ENCODE data around the gene DDX3X. TPM values are rescaled to one million over a fixed set of nuclear protein-coding genes. Genes with fewer than 3 reads are reported as not detected.

Gene DDX3X
- total and polyA plus RNA-seq, 2 of the 4 experiments (the other 2 are of a cell fraction), result 64.8 to 229 TPM

DNA sequence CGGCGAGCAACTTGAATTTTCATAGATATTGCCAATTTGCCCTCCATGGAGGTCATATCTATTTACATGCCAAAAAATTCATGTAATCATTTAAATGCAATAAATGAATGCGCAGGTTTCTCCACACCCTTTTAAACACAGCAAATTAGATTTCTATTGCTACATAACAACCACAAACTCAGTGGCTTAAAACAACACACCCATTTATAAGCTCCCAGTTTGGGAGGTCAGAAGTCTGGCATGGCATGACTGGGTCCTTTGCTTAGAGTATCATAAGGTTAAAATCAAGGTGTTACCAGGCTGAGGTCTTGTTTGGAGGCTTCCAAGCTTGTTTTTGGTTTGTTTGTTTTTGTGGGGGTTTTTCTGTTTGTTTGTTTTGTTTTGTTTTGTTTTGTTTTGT lies 63.3 kb downstream of the DDX3X start:
- Histone ChIP-seq H3K18ac (ENCODE audit: low read depth, low read length) (no peak overlapping the region), H3K9me3 (ENCODE audit: control insufficient read depth, insufficient read depth, low read length) (no peaks in the 10 kb centered on the region; the same call in 1 of the 2 replicates), H2BK120ac (ENCODE audit: low read depth, low read length) (no peak overlapping the region), H2AFZ (replicated peaks; ENCODE audit: low read length, poor library complexity) (no peak overlapping the region), H3K36me3 (ENCODE audit: control insufficient read depth, insufficient read depth, low read length) (no peaks in the 10 kb centered on the region), H3K4me2 (ENCODE audit: low read depth, low read length) (no peak overlapping the region), H4K5ac (ENCODE audit: low read depth, low read length) (no peak overlapping the region), H2BK20ac (ENCODE audit: low read depth, low read length) (no peak overlapping the region), H3K27me3 (ENCODE audit: control insufficient read depth, insufficient read depth, low read length) (peaks cover 2% of the 10 kb centered on the region), H3K23ac (ENCODE audit: low read depth, low read length) (no peak overlapping the region), H3K14ac (replicated peaks; ENCODE audit: low read depth, low read length) (no peak overlapping the region), H3K9ac (ENCODE audit: low read depth, low read length) (no peak overlapping the region), H3K4me1 (ENCODE audit: control insufficient read depth, insufficient read depth, low read length) (no peaks in the 10 kb centered on the region), H4K8ac (ENCODE audit: low read depth in 2 of 2, low read length in 2 of 2) (no peak overlapping the region), H3K56ac (ENCODE audit: extremely low read depth, insufficient read depth, low read length) (no peak overlapping the region), H2BK15ac (ENCODE audit: low read depth, low read length) (no peak overlapping the region), H3K4ac (ENCODE audit: low read depth, low read length) (no peak overlapping the region), H2AK5ac (ENCODE audit: low read depth, low read length) (no peak overlapping the region), H3K4me3 (ENCODE audit: insufficient read depth, low read depth, low read length) (no peak overlapping the region), H3K9me1 (ENCODE audit: insufficient read depth, low read length) (no peaks in the 10 kb centered on the region), H2AK9ac (replicated peaks; ENCODE audit: low read depth, low read length, poor library complexity) (no peak overlapping the region), H3K79me1 (ENCODE audit: low read depth in 1 of 2, low read length in 2 of 2) (no peaks in the 10 kb centered on the region), H4K20me1 (ENCODE audit: insufficient read depth, low read length) (no peaks in the 10 kb centered on the region), H3K27ac (ENCODE audit: insufficient read depth, low read length) (no peak overlapping the region), H2BK5ac (ENCODE audit: low read depth, low read length, poor library complexity, severe bottlenecking) (no peak overlapping the region), H4K91ac (ENCODE audit: insufficient read depth, low read depth, low read length) (no peak overlapping the region)
- ChIA-PET CTCF (no interaction called here), POLR2A (ENCODE audit: unreplicated experiment) (no interaction called here)
- in situ Hi-C loops (cut with MboI; ENCODE audit: low sequenced_read_pairs), result no loop called here
- dilution Hi-C loops (cut with HindIII; ENCODE audit: low sequenced_read_pairs, unreplicated experiment), result no loop called here
- ATAC-seq (ENCODE audit: low read depth) (no peak), DNase-seq (no peak)
- no peak for TF ChIP-seq SMC3 (IDR thresholded peaks at IDR 0.05; ENCODE audit: low read depth, low read length)
- TF ChIP-seq MAZ (IDR thresholded peaks at IDR 0.05; ENCODE audit: borderline replicate concordance, low read depth, low read length), result no peak
- TF ChIP-seq NFE2L2 (IDR thresholded peaks at IDR 0.05; ENCODE audit: low read depth, low read length), result no peak
- no peak for TF ChIP-seq CHD1 (IDR thresholded peaks at IDR 0.05; ENCODE audit: low read depth, low read length)
- no peak for TF ChIP-seq RCOR1 (IDR thresholded peaks at IDR 0.05; ENCODE audit: insufficient replicate concordance, low read length)
- TF ChIP-seq POLR2A (IDR thresholded peaks at IDR 0.05; ENCODE audit: low read depth, low read length), result no peak
- no peak for TF ChIP-seq BHLHE40 (IDR thresholded peaks at IDR 0.05; ENCODE audit: low read depth, low read length)
- TF ChIP-seq FOS (IDR thresholded peaks at IDR 0.05; ENCODE audit: low read depth, low read length), result no peak
- TF ChIP-seq, protein P1, sequence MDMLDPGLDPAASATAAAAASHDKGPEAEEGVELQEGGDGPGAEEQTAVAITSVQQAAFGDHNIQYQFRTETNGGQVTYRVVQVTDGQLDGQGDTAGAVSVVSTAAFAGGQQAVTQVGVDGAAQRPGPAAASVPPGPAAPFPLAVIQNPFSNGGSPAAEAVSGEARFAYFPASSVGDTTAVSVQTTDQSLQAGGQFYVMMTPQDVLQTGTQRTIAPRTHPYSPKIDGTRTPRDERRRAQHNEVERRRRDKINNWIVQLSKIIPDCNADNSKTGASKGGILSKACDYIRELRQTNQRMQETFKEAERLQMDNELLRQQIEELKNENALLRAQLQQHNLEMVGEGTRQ (IDR thresholded peaks at IDR 0.05; ENCODE audit: low read depth, low read length), result no peak
- TF ChIP-seq MAFK (IDR thresholded peaks at IDR 0.05; ENCODE audit: low read depth, low read length), result no peak
- TF ChIP-seq, protein P2, sequence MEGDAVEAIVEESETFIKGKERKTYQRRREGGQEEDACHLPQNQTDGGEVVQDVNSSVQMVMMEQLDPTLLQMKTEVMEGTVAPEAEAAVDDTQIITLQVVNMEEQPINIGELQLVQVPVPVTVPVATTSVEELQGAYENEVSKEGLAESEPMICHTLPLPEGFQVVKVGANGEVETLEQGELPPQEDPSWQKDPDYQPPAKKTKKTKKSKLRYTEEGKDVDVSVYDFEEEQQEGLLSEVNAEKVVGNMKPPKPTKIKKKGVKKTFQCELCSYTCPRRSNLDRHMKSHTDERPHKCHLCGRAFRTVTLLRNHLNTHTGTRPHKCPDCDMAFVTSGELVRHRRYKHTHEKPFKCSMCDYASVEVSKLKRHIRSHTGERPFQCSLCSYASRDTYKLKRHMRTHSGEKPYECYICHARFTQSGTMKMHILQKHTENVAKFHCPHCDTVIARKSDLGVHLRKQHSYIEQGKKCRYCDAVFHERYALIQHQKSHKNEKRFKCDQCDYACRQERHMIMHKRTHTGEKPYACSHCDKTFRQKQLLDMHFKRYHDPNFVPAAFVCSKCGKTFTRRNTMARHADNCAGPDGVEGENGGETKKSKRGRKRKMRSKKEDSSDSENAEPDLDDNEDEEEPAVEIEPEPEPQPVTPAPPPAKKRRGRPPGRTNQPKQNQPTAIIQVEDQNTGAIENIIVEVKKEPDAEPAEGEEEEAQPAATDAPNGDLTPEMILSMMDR (conservative IDR thresholded peaks at IDR 0.05; ENCODE audit: low read depth, low read length), result no peak
- no peak for TF ChIP-seq RFX5 (IDR thresholded peaks at IDR 0.05; ENCODE audit: low read depth, low read length)
- TF ChIP-seq RAD21 (IDR thresholded peaks at IDR 0.05; ENCODE audit: low read length), result no peak
- TF ChIP-seq, protein P3, sequence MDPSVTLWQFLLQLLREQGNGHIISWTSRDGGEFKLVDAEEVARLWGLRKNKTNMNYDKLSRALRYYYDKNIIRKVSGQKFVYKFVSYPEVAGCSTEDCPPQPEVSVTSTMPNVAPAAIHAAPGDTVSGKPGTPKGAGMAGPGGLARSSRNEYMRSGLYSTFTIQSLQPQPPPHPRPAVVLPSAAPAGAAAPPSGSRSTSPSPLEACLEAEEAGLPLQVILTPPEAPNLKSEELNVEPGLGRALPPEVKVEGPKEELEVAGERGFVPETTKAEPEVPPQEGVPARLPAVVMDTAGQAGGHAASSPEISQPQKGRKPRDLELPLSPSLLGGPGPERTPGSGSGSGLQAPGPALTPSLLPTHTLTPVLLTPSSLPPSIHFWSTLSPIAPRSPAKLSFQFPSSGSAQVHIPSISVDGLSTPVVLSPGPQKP (IDR thresholded peaks at IDR 0.05; ENCODE audit: borderline replicate concordance, low read depth, low read length), result no peak
- no peak for TF ChIP-seq CEBPB (IDR thresholded peaks at IDR 0.05; ENCODE audit: low read depth, low read length)
- no peak for TF ChIP-seq MXI1 (IDR thresholded peaks at IDR 0.05; ENCODE audit: borderline replicate concordance, low read depth, low read length)
- 100% methylated on average over 2 of the region's 3 CpGs; no CpG with 5 or more reads in 1 of the 2 experiments for WGBS, 2 experiments (ENCODE audit: extremely low coverage in 2 of 2, insufficient read length in 1 of 2)
- intact Hi-C loops (cut with micrococcal nuclease), result no loop called here
- BruUV-seq (replicated peaks), result no TSS peak

Data from IMR-90 (cell line).